ENCODE data around the gene TAF9.

DNA sequence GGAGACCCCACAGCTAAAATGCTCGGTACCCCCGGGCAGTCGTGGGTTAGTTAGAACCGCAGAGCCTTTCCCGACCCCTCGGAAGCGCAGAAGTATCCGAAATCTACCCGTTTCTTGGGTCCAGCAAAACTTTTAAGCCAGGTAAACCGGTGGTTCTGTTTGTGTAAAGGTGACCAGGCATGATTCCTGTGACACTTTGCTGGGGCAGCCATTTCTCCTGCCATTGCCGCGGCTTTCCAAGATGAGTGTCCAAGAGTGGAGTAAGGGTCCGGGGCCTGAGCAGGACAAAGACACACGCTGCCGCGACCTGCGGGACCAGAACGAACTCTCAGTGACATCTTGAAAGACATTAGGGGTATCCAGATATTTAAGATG, 46.3 kb upstream of the TAF9 start:
- peak; percentile 50 for TF ChIP-seq EZH2 (IDR thresholded peaks at IDR 0.05)
- TF ChIP-seq, protein P1, sequence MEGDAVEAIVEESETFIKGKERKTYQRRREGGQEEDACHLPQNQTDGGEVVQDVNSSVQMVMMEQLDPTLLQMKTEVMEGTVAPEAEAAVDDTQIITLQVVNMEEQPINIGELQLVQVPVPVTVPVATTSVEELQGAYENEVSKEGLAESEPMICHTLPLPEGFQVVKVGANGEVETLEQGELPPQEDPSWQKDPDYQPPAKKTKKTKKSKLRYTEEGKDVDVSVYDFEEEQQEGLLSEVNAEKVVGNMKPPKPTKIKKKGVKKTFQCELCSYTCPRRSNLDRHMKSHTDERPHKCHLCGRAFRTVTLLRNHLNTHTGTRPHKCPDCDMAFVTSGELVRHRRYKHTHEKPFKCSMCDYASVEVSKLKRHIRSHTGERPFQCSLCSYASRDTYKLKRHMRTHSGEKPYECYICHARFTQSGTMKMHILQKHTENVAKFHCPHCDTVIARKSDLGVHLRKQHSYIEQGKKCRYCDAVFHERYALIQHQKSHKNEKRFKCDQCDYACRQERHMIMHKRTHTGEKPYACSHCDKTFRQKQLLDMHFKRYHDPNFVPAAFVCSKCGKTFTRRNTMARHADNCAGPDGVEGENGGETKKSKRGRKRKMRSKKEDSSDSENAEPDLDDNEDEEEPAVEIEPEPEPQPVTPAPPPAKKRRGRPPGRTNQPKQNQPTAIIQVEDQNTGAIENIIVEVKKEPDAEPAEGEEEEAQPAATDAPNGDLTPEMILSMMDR (IDR thresholded peaks at IDR 0.05): no peak
